Stimulated activated CD4-positive, alpha-beta T cell treated with anti-CD3 and anti-CD28 coated beads, Interleukin-1b, Interleukin-23, amount 100 ng/mL, for 1 hour (primary cell): ENCODE results near the gene CDH1.
A peak's percentile ranks its signal among the peaks of the same experiment; 100 is the strongest.
"Not testable (repeated sequence)": the region's sequence is repeated elsewhere in the genome, so short reads cannot be mapped to it uniquely, and the experiment has no call there.

Source experiments
- DNase-seq, 2 donors: peaks; one replicate each; pipeline ENCODE4 v3.0.0-alpha.2; 2020; ENCODE audit warnings: low read depth in 2 of 2

CDH1 gene

GRCh38 chr16:68737046-68737729 lies at the start of gene CDH1:
Gene CDH1, plus strand, starts transcription at chr16:68737292. Its CDS starts 124 bp downstream, at chr16:68737416.
- no peak for DNase-seq

DNA sequence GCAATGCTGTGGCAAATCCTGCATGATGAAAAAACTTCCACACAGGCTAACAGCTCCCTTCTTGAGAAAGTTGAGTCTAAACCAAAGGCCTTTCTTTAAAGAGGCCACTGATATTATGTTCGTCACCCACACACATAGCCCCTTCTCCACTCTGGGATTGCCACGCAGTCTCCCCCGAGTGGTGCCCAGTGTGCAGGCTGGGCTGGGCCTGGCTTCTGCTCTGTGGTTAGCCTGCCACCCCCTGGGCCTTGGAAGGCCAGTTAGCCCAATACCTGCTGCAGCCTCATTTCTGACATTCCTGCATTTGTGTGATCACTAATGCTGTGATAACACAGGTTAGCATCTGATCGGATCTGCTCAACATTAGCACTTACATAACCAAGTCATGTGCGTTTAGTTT lies 47.2 kb upstream of the CDH1 start:
- no peak for DNase-seq

- no peak for DNase-seq
Measured at GRCh38 chr16:68695575-68695974, 41.5 kb upstream of the CDH1 start.

GRCh38 chr16:68696514-68696913 lies 40.6 kb upstream of the CDH1 start:
- DNase-seq = no peak

DNA sequence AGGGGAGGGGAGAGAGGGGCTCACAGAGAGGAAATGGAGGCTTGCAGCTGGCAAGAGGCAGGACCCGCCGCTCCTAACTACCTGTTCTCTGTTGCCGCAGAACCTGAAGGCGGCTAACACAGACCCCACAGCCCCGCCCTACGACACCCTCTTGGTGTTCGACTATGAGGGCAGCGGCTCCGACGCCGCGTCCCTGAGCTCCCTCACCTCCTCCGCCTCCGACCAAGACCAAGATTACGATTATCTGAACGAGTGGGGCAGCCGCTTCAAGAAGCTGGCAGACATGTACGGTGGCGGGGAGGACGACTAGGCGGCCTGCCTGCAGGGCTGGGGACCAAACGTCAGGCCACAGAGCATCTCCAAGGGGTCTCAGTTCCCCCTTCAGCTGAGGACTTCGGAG lies 39.0 kb upstream of the CDH1 start:
- DNase-seq = no peak

- DNase-seq = no peak
Measured at GRCh38 chr16:68700120-68700519, 37.0 kb upstream of the CDH1 start.

DNA sequence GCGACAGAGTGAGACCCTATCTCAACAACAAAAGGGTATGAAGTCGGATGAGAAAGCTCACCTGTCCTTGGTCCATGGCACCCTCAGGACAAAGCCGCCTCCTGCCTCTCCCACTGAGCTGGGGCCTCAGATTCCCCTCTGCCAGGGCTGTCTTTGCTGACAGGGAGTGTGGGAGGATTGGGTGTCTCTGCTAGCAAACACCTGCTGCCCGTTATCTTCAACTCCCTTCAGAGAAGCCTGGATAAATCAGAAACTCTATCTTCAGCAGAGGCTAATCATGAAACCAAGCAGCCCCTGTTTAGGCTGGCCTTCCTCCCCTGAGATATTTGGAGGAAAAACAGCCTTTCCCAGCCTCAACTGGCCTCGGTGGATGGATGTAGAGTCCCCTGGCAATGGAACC lies 36.3 kb upstream of the CDH1 start:
- no peak for DNase-seq

- DNase-seq = peak in 1 of 2 donors; percentile 45
Measured at GRCh38 chr16:68704232-68704867, 32.7 kb upstream of the CDH1 start.

- DNase-seq = no peak
Measured at GRCh38 chr16:68707340-68708152, 29.5 kb upstream of the CDH1 start.

- no peak for DNase-seq
Measured at GRCh38 chr16:68710211-68710610, 26.9 kb upstream of the CDH1 start.

DNA sequence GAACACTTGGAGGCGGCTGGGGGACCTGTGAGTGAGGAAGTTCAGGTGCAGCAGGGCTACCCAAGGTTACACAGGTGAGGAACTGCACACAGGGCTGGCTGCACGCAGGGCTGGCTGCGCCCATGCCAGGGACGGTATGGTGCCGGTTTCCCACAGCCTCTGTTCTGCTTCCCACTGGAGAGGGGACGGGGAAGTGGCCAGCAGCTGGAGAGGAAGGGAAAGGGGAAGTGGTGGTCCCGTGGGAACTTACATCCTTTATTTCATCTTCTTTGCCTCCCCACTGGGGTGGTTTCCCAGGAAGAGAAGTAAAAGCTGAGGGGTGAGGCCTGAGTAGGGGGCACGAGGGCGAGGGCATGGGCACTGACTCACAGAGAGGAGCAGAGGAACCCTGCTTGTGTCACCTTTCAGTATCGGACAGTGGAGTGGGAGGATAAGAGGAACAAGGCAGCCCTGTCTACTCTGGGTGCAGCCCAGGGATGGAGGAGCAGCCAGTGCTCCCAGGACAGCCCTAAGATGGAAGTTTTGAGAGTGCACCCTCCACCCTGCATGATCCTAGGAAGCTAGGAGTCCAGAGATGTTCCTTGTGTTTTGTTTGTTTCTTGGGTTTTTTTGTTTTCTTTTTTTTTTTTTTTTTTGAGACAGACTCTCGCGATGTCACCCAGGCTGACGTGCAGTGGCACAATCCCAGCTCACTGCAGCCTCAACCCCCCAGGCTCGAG lies 25.5 kb upstream of the CDH1 start:
- no peak for DNase-seq

DNA sequence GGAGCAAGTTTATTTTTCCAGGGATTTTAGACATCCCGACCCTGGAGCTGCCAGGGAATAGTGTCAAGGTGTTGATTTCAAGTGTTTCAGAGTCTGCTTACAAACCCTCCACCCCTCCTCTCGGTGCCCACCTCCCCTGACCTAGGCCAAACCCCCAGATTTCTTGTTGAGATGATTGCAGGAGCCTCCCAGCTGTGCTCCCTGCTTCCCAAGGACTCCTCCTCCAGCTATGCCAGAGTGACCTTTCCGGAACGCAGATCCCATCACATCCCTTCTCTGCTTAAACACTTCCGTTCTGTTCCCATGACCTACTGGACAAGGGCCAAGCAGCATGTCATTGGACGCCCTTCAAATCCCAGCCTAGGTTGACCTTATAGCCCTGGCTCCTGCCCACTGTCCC lies 23.7 kb upstream of the CDH1 start:
- DNase-seq = no peak

- DNase-seq = no peak
Measured at GRCh38 chr16:68715471-68715870, 21.6 kb upstream of the CDH1 start.

GRCh38 chr16:68716516-68716915 lies 20.6 kb upstream of the CDH1 start:
- DNase-seq = not testable (repeated sequence)

DNA sequence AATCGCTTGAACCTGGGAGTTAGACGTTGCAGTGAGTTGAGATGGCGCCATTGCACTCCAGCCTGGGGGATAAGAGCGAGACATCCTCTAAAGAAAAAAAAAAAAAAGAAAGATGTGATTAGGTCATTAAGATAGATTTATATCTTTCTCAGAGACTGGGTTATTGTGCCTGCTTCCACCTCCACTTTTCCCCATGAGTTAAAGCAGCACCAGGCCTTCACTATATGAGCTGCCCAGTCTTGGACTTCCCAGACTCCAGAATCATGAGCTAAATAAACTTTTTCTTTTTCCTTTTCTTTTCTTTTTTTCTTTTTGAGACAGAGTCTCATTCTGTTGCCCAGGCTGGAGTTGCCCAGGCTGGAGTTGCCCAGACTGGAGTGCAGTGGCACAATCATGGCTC lies 19.4 kb upstream of the CDH1 start:
- DNase-seq = no peak

DNA sequence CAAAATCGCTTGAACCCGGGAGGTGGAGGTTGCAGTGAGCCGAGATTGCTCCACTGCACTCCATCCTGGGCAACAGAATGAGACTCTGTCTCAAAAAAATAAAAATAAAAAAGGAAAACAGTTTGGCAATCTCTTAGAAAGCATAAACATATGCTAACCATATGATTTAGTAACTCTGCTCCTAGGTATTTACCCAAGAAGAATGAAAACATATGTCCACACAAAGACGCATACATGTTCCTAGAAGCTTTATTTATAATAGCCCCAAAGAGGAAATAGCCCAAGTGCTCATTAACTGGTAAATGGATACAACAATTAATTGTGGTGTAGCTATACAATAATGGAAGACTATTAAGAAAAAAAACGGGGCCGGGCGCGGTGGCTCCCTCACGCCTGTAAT lies 18.5 kb upstream of the CDH1 start:
- no peak for DNase-seq

GRCh38 chr16:68719993-68720489 lies 17.1 kb upstream of the CDH1 start:
- DNase-seq = no peak

DNA sequence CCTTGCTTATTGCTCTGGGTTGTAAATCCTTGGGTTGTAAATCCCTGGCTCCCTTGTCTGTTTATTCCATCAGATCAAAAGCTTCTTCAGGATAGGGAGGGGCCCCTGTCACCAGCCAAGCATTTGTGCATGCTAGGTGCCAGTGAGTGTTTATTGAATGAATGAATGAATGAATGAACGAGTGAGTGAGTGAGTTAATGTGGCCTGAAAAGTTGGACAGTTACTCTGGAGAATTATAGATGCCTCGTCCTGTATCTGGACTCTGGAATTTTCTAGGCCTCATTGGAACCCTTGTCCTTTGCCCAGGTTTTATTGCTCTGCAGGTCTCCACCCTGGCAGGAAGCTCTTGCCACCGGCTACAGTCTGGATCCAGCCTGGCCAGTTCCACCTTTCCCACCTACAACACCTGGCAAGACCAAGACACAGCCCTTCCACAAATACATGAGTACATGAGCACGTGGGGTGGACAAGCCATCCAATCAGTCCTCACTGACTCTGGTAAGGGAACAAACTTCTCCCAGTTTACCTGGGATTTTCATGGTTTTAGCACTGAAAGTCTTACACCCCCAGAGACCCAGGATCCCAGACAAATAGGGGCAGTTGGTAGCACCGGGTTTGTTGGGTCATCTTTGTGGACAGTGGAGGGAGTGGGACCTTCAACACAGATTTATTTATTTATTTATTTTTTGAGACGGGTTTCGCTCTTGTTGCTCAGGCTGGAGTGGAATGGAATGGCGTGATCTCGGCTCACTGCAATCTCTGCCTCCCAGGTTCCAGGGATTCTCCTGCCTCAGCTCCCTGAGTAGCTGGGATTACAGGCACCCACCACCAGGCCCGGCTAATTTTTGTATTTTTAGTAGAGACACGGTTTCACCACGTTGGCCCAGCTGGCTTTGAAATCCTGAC lies 14.7 kb upstream of the CDH1 start:
- no peak for DNase-seq

DNA sequence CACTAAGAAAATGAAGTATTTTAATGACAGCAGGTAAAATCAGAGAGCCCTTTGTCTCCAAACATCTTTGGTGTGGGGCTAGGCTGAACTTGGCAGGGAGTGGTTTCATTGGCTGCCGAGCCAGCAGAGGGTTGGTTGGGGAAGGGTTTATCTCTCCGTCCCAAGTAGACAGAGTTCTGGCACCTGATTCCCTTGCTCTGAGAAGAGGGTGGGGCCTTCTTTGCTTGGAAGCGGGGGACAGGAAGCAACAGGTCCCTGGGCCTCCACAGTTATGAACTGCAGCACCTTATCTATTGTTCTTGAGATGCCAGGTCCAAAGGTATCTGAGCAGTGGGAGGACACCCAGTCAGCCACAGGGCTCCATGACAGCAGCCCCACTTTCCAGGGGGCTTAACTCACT lies 12.3 kb upstream of the CDH1 start:
- no peak for DNase-seq

GRCh38 chr16:68728523-68728922 lies 8.6 kb upstream of the CDH1 start:
- DNase-seq = no peak

- DNase-seq = no peak
Measured at GRCh38 chr16:68731637-68732036, 5.5 kb upstream of the CDH1 start.
